Activated naive CD8-positive, alpha-beta T cell (primary cell): ENCODE results near the gene TMEM52.
A peak's percentile ranks its signal among the peaks of the same experiment; 100 is the strongest.

Source experiments
- H3K27ac Mint-ChIP-seq: one replicate; pipeline ENCODE4 v1.8.0; 2021; ENCODE audit warnings: mixed read lengths
- H3K27me3 Mint-ChIP-seq: one replicate; pipeline ENCODE4 v1.8.0; 2021; ENCODE audit warnings: mixed read lengths
- H3K36me3 Mint-ChIP-seq: one replicate; pipeline ENCODE4 v1.8.0; 2021; ENCODE audit warnings: mixed read lengths
- H3K4me1 Mint-ChIP-seq: one replicate; pipeline ENCODE4 v1.8.0; 2021; ENCODE audit warnings: low read depth, mixed read lengths
- H3K4me3 Mint-ChIP-seq: one replicate; pipeline ENCODE4 v1.8.0; 2021; ENCODE audit warnings: mild to moderate bottlenecking, mixed read lengths
- H3K9me3 Mint-ChIP-seq: one replicate; pipeline ENCODE4 v1.8.0; 2021; ENCODE audit warnings: low read depth, mixed read lengths

Gene TMEM52

DNA sequence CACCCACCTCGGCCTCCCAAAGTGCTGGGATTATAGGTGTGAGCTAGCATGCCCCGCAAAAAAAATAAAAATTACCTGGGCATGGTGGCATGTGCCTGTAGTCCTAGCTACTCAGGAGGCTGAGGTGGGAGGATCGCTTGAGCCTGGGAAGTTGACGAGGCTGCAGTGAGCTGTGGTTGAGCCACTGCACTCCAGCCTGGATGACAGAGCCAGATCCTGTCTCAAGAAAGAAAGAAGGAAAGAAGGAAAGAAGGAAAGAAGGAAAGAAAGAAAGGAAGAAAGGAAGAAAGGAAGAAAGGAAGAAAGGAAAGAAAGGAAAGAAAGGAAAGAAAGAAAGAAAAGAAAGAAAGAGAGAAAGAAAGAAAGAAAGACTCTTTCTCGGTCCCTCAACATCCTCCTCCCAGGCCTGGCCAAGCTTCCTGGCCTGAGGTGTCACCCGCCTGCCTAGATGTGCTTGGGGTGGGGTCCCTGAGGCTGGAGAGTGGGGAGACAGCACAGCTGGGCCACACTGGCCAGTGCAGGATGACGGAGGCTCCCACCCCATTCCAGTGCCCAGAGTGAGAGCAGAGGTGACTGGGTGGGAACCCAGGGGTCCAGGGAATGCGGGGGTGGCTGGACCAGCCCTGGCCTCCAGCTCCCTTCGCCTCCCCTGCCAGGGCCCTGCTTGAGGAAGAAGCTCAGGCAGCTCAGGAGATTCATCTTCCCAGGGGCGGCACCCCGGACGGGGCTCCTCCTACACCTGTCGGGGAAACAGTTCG lies 18.0 kb downstream of the TMEM52 start:
- H3K4me1 Mint-ChIP-seq = peaks cover 10% of the 10 kb centered on the region
- no peak overlapping the region for H3K27ac Mint-ChIP-seq
- H3K4me3 Mint-ChIP-seq = no peak overlapping the region
- H3K9me3 Mint-ChIP-seq = no peaks in the 10 kb centered on the region
- no peaks in the 10 kb centered on the region for H3K36me3 Mint-ChIP-seq
- H3K27me3 Mint-ChIP-seq = no peaks in the 10 kb centered on the region

DNA sequence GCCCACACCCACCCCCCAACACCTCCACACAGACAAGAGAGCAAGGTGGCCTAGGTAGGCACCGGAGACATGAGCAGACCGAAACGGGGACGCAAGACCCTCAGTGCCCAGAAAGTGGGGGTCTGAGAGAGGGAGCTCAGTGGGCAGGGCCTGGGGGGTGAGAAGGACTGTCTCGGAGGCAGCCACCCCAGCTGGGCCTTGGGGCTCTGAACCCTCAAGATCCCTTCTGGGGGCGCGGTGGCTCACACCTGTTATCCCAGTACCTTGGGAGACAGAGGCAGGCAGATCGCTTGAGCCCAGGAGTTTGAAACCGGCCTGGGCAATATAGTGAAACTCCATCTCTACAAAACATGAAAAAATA lies 19.1 kb downstream of the TMEM52 start:
- H3K27ac Mint-ChIP-seq = no peak overlapping the region
- peaks cover 18% of the 10 kb centered on the region for H3K4me1 Mint-ChIP-seq
- H3K9me3 Mint-ChIP-seq = no peaks in the 10 kb centered on the region
- no peaks in the 10 kb centered on the region for H3K36me3 Mint-ChIP-seq
- no peaks in the 10 kb centered on the region for H3K27me3 Mint-ChIP-seq
- H3K4me3 Mint-ChIP-seq = no peak overlapping the region

DNA sequence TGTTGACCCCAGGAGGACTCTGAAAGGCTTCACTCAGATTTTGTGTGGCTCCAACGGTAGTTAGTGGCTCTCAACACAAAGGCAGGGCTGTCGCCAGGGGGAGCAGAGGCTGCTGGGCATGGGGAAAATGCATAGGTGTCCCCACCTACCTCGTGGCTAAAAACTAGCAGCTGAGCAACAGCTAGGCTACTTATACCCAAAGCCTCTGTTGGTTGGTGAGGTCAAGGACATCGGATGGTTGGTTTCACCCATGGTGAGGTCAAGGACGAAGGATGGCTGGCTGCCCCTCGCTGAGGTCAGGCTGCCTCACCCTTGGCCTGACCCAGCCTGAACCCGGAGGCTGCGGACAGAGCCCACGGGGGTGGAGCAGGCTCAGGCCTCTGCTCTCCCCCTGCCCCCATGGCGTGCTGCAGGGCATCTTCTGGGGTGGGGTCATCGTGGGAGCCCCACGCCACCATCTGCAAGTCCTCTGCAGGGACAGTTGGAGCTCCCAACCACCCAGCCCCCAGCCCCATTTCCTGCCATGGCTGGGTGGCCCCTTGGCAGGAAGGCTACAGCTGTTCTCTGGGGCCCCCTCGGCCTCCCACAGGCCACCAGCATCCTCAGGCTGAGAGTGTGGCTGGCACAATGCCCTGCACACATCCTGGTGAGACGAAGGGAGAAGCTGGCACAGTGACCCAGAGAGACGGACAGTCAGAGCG lies 19.7 kb downstream of the TMEM52 start:
- H3K9me3 Mint-ChIP-seq = no peaks in the 10 kb centered on the region
- no peak overlapping the region for H3K4me3 Mint-ChIP-seq
- H3K4me1 Mint-ChIP-seq = peaks cover 23% of the 10 kb centered on the region
- H3K27me3 Mint-ChIP-seq = no peaks in the 10 kb centered on the region
- no peaks in the 10 kb centered on the region for H3K36me3 Mint-ChIP-seq
- no peak overlapping the region for H3K27ac Mint-ChIP-seq

DNA sequence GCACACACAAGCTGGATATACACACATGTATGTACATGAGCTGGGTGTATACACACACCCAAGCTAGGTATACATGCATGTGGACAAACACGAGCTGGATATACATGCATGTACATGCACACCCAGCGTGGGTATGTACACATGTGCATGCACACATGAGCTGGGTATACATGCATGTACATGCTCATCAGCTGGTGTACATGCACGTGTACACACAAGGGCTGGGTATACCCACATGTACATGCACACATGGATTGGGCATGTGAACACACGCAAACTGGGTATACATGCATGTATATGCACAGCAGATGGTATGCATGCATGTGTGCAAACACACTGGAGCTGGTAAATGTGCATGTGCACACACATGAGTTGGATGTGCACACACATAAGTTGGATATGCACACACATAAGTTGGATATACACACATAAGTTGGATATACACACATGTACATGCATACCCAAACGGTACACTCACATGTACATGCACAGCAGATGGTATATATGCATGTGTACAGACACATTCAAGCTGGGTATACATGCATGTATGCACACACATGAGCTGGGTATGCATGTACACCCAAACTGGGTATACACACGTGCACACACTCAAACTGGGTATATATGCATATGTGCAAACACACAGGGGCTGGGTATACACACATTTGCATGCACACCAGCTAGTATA lies 20.7 kb downstream of the TMEM52 start:
- H3K4me1 Mint-ChIP-seq = peaks cover 26% of the 10 kb centered on the region
- H3K27me3 Mint-ChIP-seq = no peaks in the 10 kb centered on the region
- H3K9me3 Mint-ChIP-seq = no peaks in the 10 kb centered on the region
- no peaks in the 10 kb centered on the region for H3K36me3 Mint-ChIP-seq
- no peak overlapping the region for H3K27ac Mint-ChIP-seq
- no peak overlapping the region for H3K4me3 Mint-ChIP-seq

DNA sequence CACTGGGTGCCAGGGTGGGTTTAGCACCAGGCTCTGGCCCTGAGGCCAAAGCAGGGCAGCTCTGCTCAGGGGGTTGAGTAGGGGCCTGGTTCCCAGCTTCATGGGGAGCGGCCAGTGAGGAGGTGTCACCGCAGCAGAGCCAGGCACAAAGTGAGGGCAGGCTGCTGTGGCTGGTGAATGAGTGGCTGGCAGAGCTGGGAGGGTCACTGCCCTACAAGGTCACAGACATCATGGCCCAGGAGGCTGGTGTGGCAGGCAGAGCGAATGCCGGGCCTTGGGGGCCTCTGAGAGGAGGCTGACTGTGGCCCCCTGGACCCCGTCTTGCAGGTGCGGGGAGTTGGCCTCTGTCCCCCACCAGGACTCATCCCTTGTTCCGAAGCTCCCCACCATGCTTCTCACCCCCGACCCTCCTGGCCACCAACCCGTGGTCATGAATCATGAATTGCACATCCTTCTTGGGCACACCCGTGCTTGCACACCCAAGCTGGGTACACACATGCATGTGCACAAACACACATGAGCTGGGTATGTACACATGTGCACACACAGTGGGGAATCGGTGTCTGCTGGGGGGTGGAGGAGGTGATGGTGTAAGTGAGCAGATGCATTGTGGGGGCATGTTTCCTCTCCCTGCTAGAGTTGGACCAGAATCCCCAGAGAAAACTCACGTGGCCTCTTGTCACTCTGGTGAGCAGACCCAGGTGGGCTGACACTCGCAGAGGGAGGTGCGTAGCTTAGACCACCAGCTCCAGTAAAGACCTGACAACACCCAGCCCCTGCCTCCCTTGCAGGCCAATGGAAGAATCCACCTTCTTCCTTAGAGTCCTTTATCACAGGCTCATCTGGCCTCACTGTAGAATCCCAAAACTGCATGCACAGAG lies 23.4 kb downstream of the TMEM52 start:
- Mint-ChIP-seq H3K9me3 (no peaks in the 10 kb centered on the region), H3K4me1 (peaks cover 40% of the 10 kb centered on the region), H3K27me3 (no peaks in the 10 kb centered on the region), H3K36me3 (no peaks in the 10 kb centered on the region), H3K27ac (no peak overlapping the region), H3K4me3 (no peak overlapping the region)

DNA sequence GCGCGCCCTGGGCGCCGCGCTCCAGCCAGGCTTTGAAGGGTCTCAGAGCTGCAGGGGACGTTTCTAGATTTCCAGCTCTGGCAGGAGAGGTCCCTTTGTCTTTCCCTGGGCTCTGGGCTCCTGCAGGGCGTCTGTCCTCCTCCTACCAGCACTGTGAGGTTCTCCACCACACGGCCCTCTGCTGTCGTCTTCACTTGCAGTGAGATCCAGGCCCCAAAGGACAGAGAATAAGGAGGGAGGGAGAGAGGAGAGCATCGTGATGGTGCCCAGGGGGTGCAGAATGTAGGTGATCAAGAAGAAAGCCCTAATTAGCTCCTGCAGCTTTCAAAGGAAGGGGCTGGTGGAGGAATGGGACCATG lies 24.0 kb downstream of the TMEM52 start:
- peak overlapping the region; percentile 22 for H3K27ac Mint-ChIP-seq
- H3K9me3 Mint-ChIP-seq = no peaks in the 10 kb centered on the region
- H3K4me3 Mint-ChIP-seq = no peak overlapping the region
- no peaks in the 10 kb centered on the region for H3K27me3 Mint-ChIP-seq
- H3K36me3 Mint-ChIP-seq = no peaks in the 10 kb centered on the region
- peaks cover 40% of the 10 kb centered on the region for H3K4me1 Mint-ChIP-seq

DNA sequence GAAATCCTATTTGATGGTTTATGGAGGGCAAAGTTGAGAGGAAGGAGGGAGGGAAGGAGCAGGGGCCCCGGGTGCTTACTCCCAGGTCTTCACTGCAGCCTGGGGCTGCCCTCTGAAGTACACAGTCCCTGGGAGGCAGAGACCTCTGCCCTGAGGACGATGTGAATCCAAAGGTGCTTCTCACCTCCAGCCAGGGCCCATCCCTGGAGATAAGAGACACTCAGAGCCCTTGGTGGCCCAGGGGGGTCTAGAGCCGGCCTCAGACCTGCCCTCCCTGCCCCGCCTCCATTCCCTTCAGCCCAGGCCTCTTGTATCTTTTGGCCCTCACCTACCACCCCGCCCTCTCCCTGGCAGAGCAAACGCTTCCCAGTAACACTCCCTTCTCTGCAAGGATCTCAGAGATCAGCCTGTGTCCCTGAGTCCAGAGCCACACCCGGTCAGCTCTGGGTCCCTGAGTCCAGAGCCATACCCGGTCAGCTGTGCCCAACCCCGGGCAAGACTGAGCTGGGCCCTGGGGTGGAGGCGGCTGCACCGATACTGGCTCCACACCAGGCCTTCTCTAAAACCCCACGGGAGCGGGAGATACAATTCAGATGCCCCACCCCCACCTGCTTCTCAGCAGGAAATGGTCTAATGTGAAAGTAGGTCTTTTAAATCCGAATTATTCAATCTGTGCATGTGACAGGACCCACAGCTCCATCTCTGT lies 24.6 kb downstream of the TMEM52 start:
- Mint-ChIP-seq H3K27ac (peak overlapping the region; percentile 34), H3K4me3 (no peak overlapping the region), H3K36me3 (no peaks in the 10 kb centered on the region), H3K4me1 (peaks cover 38% of the 10 kb centered on the region), H3K9me3 (no peaks in the 10 kb centered on the region), H3K27me3 (no peaks in the 10 kb centered on the region)

DNA sequence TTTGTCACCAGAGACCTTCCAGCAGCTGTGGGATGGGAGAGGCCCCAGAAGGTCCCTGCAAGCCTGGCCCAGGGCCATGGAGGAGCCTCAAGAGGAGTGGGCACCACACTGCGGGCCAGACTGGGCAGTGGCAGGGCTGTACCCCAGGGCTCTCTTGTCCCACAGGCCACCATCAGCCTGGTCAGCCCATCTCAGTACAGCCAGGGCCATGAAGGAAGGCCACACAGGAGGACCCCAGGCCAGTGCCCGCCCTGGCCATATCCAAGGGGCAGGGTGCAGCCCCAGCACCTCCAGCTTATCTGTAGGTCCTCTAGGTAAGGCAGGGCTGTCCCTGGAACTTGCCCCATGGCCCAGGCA lies 25.1 kb downstream of the TMEM52 start:
- H3K4me3 Mint-ChIP-seq = peak overlapping the region; percentile 40
- H3K9me3 Mint-ChIP-seq = no peaks in the 10 kb centered on the region
- no peaks in the 10 kb centered on the region for H3K27me3 Mint-ChIP-seq
- no peak overlapping the region for H3K27ac Mint-ChIP-seq
- peaks cover 40% of the 10 kb centered on the region for H3K4me1 Mint-ChIP-seq
- peaks cover 2% of the 10 kb centered on the region for H3K36me3 Mint-ChIP-seq

DNA sequence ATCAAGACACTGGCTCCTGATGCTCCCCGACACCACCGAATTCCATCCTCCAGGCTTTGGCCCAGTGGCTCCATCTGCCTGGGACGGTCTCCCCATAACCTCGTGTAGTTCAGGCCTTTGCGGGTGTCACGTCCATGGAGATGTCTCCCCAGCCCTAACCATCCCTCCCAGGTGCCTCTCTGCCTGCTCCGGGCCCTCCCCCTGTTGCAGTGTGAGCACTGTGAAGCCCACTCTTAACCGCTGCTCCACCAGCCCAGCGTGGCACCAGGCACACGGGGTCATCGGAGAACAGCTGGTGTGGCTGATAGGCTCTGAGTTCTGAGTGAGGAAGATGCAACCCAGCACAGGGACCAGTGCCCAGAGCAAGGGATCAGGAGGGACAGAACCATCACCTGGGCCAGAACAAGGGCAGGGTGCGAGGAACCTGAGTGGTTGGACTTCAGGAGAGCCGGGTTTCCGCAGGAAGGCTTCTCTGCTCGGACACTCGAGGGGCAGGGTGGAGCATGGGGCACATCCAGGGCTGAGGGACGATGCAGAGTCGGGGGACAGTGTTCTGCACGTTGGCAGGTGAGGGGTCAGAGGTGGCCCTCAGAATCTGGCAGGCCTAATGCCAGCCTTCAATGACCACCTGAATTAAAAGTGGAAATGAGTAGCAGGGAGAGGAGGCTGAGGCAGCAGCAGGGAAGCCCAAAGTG lies 25.6 kb downstream of the TMEM52 start:
- Mint-ChIP-seq H3K27me3 (no peaks in the 10 kb centered on the region), H3K9me3 (no peaks in the 10 kb centered on the region), H3K4me1 (peaks cover 45% of the 10 kb centered on the region), H3K27ac (no peak overlapping the region), H3K4me3 (peak overlapping the region; percentile 72), H3K36me3 (peaks cover 4% of the 10 kb centered on the region)

DNA sequence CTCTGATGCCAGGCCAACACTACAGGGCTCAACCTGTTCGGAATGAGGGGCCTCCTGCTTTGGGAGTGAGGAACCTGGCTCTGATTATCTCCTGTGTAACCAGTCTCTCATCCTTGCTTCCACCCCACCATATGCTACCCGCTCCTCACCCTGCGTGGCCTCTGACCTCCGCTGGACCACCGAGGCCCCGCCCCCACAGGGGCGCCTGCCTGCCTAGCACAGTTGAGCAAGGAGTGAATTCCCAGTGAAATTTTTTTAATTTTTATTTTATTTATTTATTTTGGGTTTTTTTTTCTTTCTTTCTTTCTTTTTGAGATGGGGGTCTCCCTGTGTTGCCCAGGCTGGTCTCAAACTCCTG lies 26.3 kb downstream of the TMEM52 start:
- H3K27ac Mint-ChIP-seq = peak overlapping the region; percentile 98
- H3K9me3 Mint-ChIP-seq = no peaks in the 10 kb centered on the region
- H3K36me3 Mint-ChIP-seq = peaks cover 4% of the 10 kb centered on the region
- peak overlapping the region; percentile 96 for H3K4me3 Mint-ChIP-seq
- H3K4me1 Mint-ChIP-seq = peaks cover 49% of the 10 kb centered on the region
- no peaks in the 10 kb centered on the region for H3K27me3 Mint-ChIP-seq

DNA sequence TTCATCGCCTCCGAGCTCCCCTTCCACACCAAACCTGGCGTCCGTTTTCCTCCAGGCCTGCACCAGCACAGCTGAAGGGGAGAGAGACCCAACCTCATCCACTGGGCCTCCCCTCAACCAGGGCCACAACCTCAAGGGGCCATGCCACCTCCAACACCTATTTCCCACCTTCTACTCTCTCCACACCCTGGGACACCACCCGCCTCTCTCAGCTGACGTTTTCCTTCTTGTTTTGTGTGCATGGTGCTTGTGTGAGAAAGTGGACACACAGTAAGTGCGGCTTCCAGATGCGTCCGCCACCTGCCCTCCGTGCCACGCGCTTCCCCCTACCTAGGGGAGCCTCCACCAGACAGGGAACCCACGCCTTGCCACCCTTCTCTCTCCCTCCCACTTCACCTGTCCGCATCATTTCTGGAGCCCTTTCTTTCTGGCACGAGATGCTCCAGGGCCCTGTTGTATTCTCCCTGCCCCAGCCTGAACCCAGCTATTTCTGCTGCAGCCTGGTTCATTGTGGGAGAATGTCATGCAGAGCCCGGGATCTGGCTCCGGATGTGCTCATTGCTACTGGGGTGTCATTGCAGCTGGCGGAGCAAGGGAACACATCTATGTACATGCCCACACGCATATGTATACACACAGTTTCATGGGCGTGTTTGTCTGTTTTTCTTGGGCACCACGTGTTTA lies 26.9 kb downstream of the TMEM52 start:
- H3K36me3 Mint-ChIP-seq = peaks cover 4% of the 10 kb centered on the region
- H3K4me1 Mint-ChIP-seq = peaks cover 53% of the 10 kb centered on the region
- peak overlapping the region; percentile 98 for H3K27ac Mint-ChIP-seq
- no peaks in the 10 kb centered on the region for H3K9me3 Mint-ChIP-seq
- H3K4me3 Mint-ChIP-seq = peak overlapping the region; percentile 96
- H3K27me3 Mint-ChIP-seq = no peaks in the 10 kb centered on the region

DNA sequence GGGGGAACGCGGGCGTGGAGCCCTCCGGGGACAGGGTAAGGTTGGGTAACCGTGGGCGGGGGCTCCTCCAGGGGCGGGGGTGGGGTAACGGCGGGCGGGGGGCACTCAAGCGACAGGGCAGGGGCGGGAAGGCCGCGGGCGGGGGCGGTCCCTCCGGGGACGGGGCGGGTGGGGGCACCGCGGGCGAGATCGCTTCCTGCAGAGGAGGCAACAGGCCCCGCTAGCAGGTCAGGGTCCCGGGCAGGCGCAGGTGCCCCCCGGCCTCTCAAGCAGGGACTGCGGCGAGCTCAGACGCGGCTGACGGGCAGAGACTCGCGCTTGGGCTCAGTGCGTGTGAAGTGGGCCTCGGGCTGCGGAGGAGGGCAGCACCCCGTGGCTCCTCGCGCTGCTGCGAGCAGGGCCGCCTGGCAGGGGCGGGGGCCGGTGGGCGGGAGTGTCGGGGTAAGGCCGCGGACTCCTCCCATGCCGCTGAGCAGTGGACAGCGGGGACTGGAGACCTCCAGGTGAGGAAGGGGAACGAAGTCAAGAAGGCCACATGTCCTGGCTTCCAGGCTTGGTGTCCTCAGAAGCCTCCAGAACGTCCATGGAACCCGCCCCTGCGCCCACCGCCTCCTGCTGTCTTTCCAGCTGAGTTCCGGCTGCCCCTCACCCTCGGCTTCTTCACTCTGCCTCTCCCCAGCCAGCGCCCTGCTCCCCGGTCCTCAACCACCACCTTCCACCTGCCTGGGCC lies 27.6 kb downstream of the TMEM52 start:
- Mint-ChIP-seq H3K27ac (peak overlapping the region; percentile 98), H3K36me3 (peaks cover 4% of the 10 kb centered on the region), H3K4me1 (peaks cover 58% of the 10 kb centered on the region), H3K9me3 (no peaks in the 10 kb centered on the region), H3K4me3 (peak overlapping the region; percentile 96), H3K27me3 (no peaks in the 10 kb centered on the region)
